HG02798 (cell line): ENCODE results near the gene EIF2D.

ENCODE experiments used
- ATAC-seq: cut with Tn5 transposase; IDR thresholded peaks from one replicate; pipeline ENCODE4 v1.9.1; 2021; ENCODE audit warnings: mild to moderate bottlenecking; ENCODE audit not compliant: unreplicated experiment, poor library complexity

Gene EIF2D

GRCh38 chr1:206554701-206555472 lies 57.4 kb downstream of the EIF2D start:
- ATAC-seq, result no peak

- no peak for ATAC-seq
Observed at GRCh38 chr1:206554211-206554610, 58.1 kb downstream of the EIF2D start.

GRCh38 chr1:206551986-206552326 lies 60.3 kb downstream of the EIF2D start:
- ATAC-seq, result no peak

- ATAC-seq, result no peak
Observed at GRCh38 chr1:206551296-206551985, 60.8 kb downstream of the EIF2D start.

- no peak for ATAC-seq
Observed at GRCh38 chr1:206550446-206550845, 61.8 kb downstream of the EIF2D start.

GRCh38 chr1:206547104-206547503 lies 65.2 kb downstream of the EIF2D start:
- no peak for ATAC-seq

- ATAC-seq, result no peak
Observed at GRCh38 chr1:206545351-206545750, 66.9 kb downstream of the EIF2D start.

GRCh38 chr1:206544562-206545257 lies 67.6 kb downstream of the EIF2D start:
- ATAC-seq, result peak; percentile 60
